Fibroblast of lung (primary cell): Measurements from ENCODE around the gene EFR3B.

ENCODE experiments used
- EZH2 ChIP-seq: IDR thresholded peaks from 2 replicates; pipeline ENCODE4 v1.5.1; 2012; ENCODE audit warnings: low read length, control low read depth, mild to moderate bottlenecking; ENCODE audit errors: missing control alignments
- TF ChIP-seq, protein P1 (sequence below), 2 donors: IDR thresholded peaks in 1 of 2; conservative IDR thresholded peaks in 1 of 2; 1 replicate in 1 of 2; 2 replicates in 1 of 2; pipeline ENCODE4 v1.5.1; 2011 to 2012; ENCODE audit warnings: low read length in 2 of 2, control low read depth in 1 of 2, inconsistent platforms in 1 of 2, low read depth in 1 of 2, mild to moderate bottlenecking in 1 of 2

DNA sequence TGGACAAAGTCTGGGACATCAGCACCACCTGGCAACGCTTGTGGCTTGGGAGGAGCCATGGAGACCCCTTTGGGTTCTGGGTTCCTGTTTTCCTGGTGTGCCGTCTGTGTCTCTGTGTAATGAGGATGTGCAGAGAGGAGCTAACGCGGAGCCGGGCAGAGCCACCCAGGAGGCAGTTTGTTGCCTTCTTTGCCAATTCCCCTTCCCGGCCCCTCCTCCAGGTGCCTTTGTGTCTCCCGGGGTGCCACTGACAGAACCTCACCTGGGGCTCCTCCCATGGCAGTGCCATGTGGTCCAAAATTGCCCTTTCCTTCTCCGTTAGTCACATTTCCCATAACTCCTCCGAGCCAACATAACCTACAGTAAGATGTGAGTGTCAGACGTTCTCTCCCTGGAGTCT is 113.5 kb downstream of the EFR3B start:
- TF ChIP-seq, protein P1, sequence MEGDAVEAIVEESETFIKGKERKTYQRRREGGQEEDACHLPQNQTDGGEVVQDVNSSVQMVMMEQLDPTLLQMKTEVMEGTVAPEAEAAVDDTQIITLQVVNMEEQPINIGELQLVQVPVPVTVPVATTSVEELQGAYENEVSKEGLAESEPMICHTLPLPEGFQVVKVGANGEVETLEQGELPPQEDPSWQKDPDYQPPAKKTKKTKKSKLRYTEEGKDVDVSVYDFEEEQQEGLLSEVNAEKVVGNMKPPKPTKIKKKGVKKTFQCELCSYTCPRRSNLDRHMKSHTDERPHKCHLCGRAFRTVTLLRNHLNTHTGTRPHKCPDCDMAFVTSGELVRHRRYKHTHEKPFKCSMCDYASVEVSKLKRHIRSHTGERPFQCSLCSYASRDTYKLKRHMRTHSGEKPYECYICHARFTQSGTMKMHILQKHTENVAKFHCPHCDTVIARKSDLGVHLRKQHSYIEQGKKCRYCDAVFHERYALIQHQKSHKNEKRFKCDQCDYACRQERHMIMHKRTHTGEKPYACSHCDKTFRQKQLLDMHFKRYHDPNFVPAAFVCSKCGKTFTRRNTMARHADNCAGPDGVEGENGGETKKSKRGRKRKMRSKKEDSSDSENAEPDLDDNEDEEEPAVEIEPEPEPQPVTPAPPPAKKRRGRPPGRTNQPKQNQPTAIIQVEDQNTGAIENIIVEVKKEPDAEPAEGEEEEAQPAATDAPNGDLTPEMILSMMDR (conservative IDR thresholded peaks at IDR 0.05 in 1 of 2, IDR thresholded peaks at IDR 0.05 in 1 of 2; ENCODE audit: low read depth in 1 of 2, low read length in 2 of 2): no peak
- TF ChIP-seq EZH2: no peak
